H9 (cell line): ENCODE data around the gene BLOC1S5. TPM values are rescaled to one million over a fixed set of nuclear protein-coding genes. Genes with fewer than 3 reads are reported as not detected.
A peak's percentile ranks its signal among the peaks of the same experiment; 100 is the strongest.

Source experiments
- DNase-seq: peaks from one replicate; pipeline ENCODE4 v3.0.0-alpha.2; 2017
- H2AFZ ChIP-seq: one replicate; pipeline ENCODE4 v1.6.1; 2013; ENCODE audit warnings: mild to moderate bottlenecking, low read length, control low read depth, moderate library complexity
- H2AK5ac ChIP-seq: 2 replicates; pipeline ENCODE4 v1.6.1; 2013; ENCODE audit warnings: low read length, control low read depth, mixed read lengths; ENCODE audit not compliant: insufficient read length
- H2BK120ac ChIP-seq: one replicate; pipeline ENCODE4 v1.6.1; 2013; ENCODE audit warnings: low read depth, mild to moderate bottlenecking, low read length, control low read depth, inconsistent platforms; ENCODE audit not compliant: poor library complexity, severe bottlenecking
- H2BK12ac ChIP-seq: 2 replicates; pipeline ENCODE4 v1.6.1; 2013; ENCODE audit warnings: low read length, control low read depth, mixed read lengths, low read depth; ENCODE audit not compliant: insufficient read length
- H2BK15ac ChIP-seq: 2 replicates; pipeline ENCODE4 v1.6.1; 2013; ENCODE audit warnings: low read depth, low read length, control low read depth
- H2BK20ac ChIP-seq: one replicate; pipeline ENCODE4 v1.6.1; 2013; ENCODE audit warnings: low read depth, mild to moderate bottlenecking, low read length, control low read depth, inconsistent platforms; ENCODE audit not compliant: poor library complexity, severe bottlenecking
- H2BK5ac ChIP-seq: 2 replicates; pipeline ENCODE4 v1.6.1; 2013; ENCODE audit warnings: low read length, control low read depth, mixed read lengths; ENCODE audit not compliant: insufficient read length
- H3K14ac ChIP-seq: 2 replicates; pipeline ENCODE4 v1.6.1; 2013; ENCODE audit warnings: low read length, control low read depth; ENCODE audit not compliant: insufficient read depth
- H3K18ac ChIP-seq: 2 replicates; pipeline ENCODE4 v1.6.1; 2013; ENCODE audit warnings: low read depth, mild to moderate bottlenecking, mixed read lengths, low read length, control low read depth; ENCODE audit not compliant: insufficient read length
- H3K23ac ChIP-seq: 2 replicates; pipeline ENCODE4 v1.6.1; 2013; ENCODE audit warnings: low read length, control low read depth, mixed read lengths, low read depth; ENCODE audit not compliant: insufficient read length
- H3K23me2 ChIP-seq: 2 replicates; pipeline ENCODE4 v1.6.1; 2013; ENCODE audit warnings: low read depth, mild to moderate bottlenecking, mixed read lengths, low read length, control low read depth; ENCODE audit not compliant: insufficient read length, poor library complexity, severe bottlenecking
- H3K27ac ChIP-seq: 2 replicates; pipeline ENCODE4 v1.5.1; 2013; ENCODE audit warnings: low read length, control low read depth, mixed read lengths, low read depth; ENCODE audit not compliant: insufficient read length
- H3K27me3 ChIP-seq: 2 replicates; pipeline ENCODE4 v1.6.1; 2013; ENCODE audit warnings: low read length, control low read depth, inconsistent platforms; ENCODE audit not compliant: insufficient read depth
- H3K4ac ChIP-seq: 2 replicates; pipeline ENCODE4 v1.6.1; 2013; ENCODE audit warnings: low read depth, mild to moderate bottlenecking, control low read depth, inconsistent platforms, low read length, moderate library complexity
- H3K4me1 ChIP-seq: 2 replicates; pipeline ENCODE4 v1.6.1; 2013; ENCODE audit warnings: low read length, control low read depth, inconsistent platforms; ENCODE audit not compliant: insufficient read depth
- H3K4me2 ChIP-seq: 2 replicates; pipeline ENCODE4 v1.6.1; 2013; ENCODE audit warnings: low read length, control low read depth, mixed read lengths; ENCODE audit not compliant: insufficient read length, insufficient read depth
- H3K56ac ChIP-seq: 2 replicates; pipeline ENCODE4 v1.6.1; 2013; ENCODE audit warnings: low read depth, mild to moderate bottlenecking, mixed read lengths, low read length, control low read depth; ENCODE audit not compliant: insufficient read length
- H3K79me1 ChIP-seq: 2 replicates; pipeline ENCODE4 v1.6.1; 2013; ENCODE audit warnings: low read depth, mild to moderate bottlenecking, moderate library complexity, low read length, control low read depth, inconsistent platforms; ENCODE audit not compliant: insufficient read depth, poor library complexity, severe bottlenecking
- H3K79me2 ChIP-seq: 2 replicates; pipeline ENCODE4 v1.6.1; 2013; ENCODE audit warnings: low read length, control low read depth, inconsistent platforms; ENCODE audit not compliant: insufficient read depth
- H3K9ac ChIP-seq: 2 replicates; pipeline ENCODE4 v1.6.1; 2013; ENCODE audit warnings: low read length, control low read depth, mixed read lengths; ENCODE audit not compliant: insufficient read length; ENCODE audit errors: extremely low read depth
- H3K9me3 ChIP-seq: one replicate; pipeline ENCODE4 v1.6.1; 2013; ENCODE audit warnings: low read depth, low read length, inconsistent platforms; ENCODE audit not compliant: control insufficient read depth
- H3T11ph ChIP-seq: one replicate; pipeline ENCODE4 v1.6.1; 2013; ENCODE audit warnings: mild to moderate bottlenecking, low read length, control low read depth, inconsistent platforms
- H4K20me1 ChIP-seq: one replicate; pipeline ENCODE4 v1.6.1; 2013; ENCODE audit not compliant: control insufficient read depth, insufficient read length, insufficient read depth
- H4K5ac ChIP-seq: 2 replicates; pipeline ENCODE4 v1.6.1; 2013; ENCODE audit warnings: low read depth, mild to moderate bottlenecking, mixed read lengths, low read length, control low read depth; ENCODE audit not compliant: insufficient read length
- H4K8ac ChIP-seq: replicated peaks from 2 replicates; pipeline ENCODE4 v1.6.1; 2013; ENCODE audit warnings: low read length, control low read depth, mixed read lengths, low read depth; ENCODE audit not compliant: insufficient read length
- H4K91ac ChIP-seq: 2 replicates; pipeline ENCODE4 v1.6.1; 2013; ENCODE audit warnings: low read depth, mild to moderate bottlenecking, moderate library complexity, mixed read lengths, low read length, control low read depth; ENCODE audit not compliant: insufficient read length
- H3K27ac Mint-ChIP-seq, 3 experiments: 2 replicates in 2 of 3; 3 replicates in 1 of 3; pipeline ENCODE4 v1.8.0; 2020 to 2021; ENCODE audit warnings: mixed read lengths in 3 of 3, mild to moderate bottlenecking in 1 of 3, moderate library complexity in 1 of 3
- H3K27me3 Mint-ChIP-seq: 2 replicates; pipeline ENCODE4 v1.8.0; 2021; ENCODE audit warnings: low read depth, mild to moderate bottlenecking, moderate library complexity, mixed read lengths
- H3K36me3 Mint-ChIP-seq, 3 experiments: 2 replicates in 2 of 3; 3 replicates in 1 of 3; pipeline ENCODE4 v1.8.0; 2020 to 2021; ENCODE audit warnings: low read depth in 3 of 3, mixed read lengths in 3 of 3; ENCODE audit not compliant: insufficient read depth in 1 of 3
- H3K4me1 Mint-ChIP-seq, 2 experiments: 2 replicates each; pipeline ENCODE4 v1.8.0; 2020; ENCODE audit warnings: mixed read lengths in 2 of 2
- H3K4me3 Mint-ChIP-seq, 2 experiments: 2 replicates in 1 of 2; 3 replicates in 1 of 2; pipeline ENCODE4 v1.8.0; 2020 to 2021; ENCODE audit warnings: mild to moderate bottlenecking in 2 of 2, mixed read lengths in 2 of 2, moderate library complexity in 1 of 2
- H3K9me3 Mint-ChIP-seq, 2 experiments: 2 replicates in 1 of 2; 3 replicates in 1 of 2; pipeline ENCODE4 v1.8.0; 2020; ENCODE audit warnings: mild to moderate bottlenecking in 2 of 2, mixed read lengths in 2 of 2, moderate library complexity in 1 of 2
- CTCF ChIP-seq: fragments of 200-600 bp; sonication (generic); conservative IDR thresholded peaks from 3 replicates; pipeline ENCODE4 v1.8.0; 2021; ENCODE audit warnings: antibody characterized with exemption, mild to moderate bottlenecking
- WGBS: extraction: QIAGEN DNeasy Blood & Tissue Kit; methylation state at CpG from one replicate; pipeline ENCODE4 v1.1.7; 2013; ENCODE audit warnings: missing lambda C conversion rate, low lambda C conversion rate, mixed read lengths; ENCODE audit not compliant: insufficient read length; ENCODE audit errors: extremely low coverage; 5-methylcytosine and 5-hydroxymethylcytosine counted together
- total RNA-seq: library from RNA; stranded (reverse); gene quantifications from 2 replicates; pipeline ENCODE4 v1.2.1, GENCODE V29; 2021

BLOC1S5 gene
- total RNA-seq, 1 experiment from 2014 or later, result 15.6 TPM

- peak overlapping the region in 1 of 3 experiments; percentile 9; a peak in 3 of 7 replicates for H3K27ac Mint-ChIP-seq
- Histone ChIP-seq H3K9ac (no peak overlapping the region), H3T11ph (no peak overlapping the region), H3K9me3 (no peaks in the 10 kb centered on the region), H3K4me2 (no peak overlapping the region), H2BK120ac (no peak overlapping the region), H3K79me2 (no peaks in the 10 kb centered on the region), H3K27ac (no peak overlapping the region), H3K23me2 (no peaks in the 10 kb centered on the region), H3K79me1 (no peaks in the 10 kb centered on the region), H3K14ac (no peak overlapping the region), H4K91ac (no peak overlapping the region), H3K56ac (no peak overlapping the region), H2BK5ac (no peak overlapping the region), H4K20me1 (no peaks in the 10 kb centered on the region), H2BK20ac (no peak overlapping the region), H2AFZ (no peak overlapping the region), H4K5ac (no peak overlapping the region), H2AK5ac (no peak overlapping the region), H3K4ac (no peak overlapping the region), H2BK15ac (no peak overlapping the region), H3K4me1 (no peaks in the 10 kb centered on the region; the same call in 1 of the 2 replicates), H3K23ac (no peak overlapping the region), H3K27me3 (no peaks in the 10 kb centered on the region), H2BK12ac (no peak overlapping the region), H4K8ac (no peak overlapping the region), H3K18ac (no peak overlapping the region)
- no CpG with 5 or more reads among the region's 9 CpGs for WGBS
- H3K4me3 Mint-ChIP-seq, result no peak overlapping the region
- no peaks in the 10 kb centered on the region for H3K9me3 Mint-ChIP-seq
- peaks cover 0 to 8% (median 7%) of the 10 kb centered on the region in 3 experiments; a peak in 3 of 7 replicates for H3K36me3 Mint-ChIP-seq
- DNase-seq, result no peak
- H3K27me3 Mint-ChIP-seq, result no peaks in the 10 kb centered on the region
- peaks cover 20 to 36% of the 10 kb centered on the region in 2 experiments for H3K4me1 Mint-ChIP-seq
- no peak for TF ChIP-seq CTCF
Measured at GRCh38 chr6:8017276-8017701, 46.9 kb downstream of the BLOC1S5 start.
